Loucy (cell line): ENCODE results near the gene COMMD1.
"Not testable (repeated sequence)": the region's sequence is repeated elsewhere in the genome, so short reads cannot be mapped to it uniquely, and the experiment has no call there.

Source experiments
- EZH2phosphoT487 ChIP-seq: fragments of 200-600 bp; IDR thresholded peaks from 2 replicates; pipeline ENCODE4 v1.6.1; 2018; ENCODE audit warnings: antibody characterized with exemption, mild to moderate bottlenecking, moderate library complexity, borderline replicate concordance
- TF ChIP-seq, protein P1 (sequence below): fragments of 200-600 bp; sonication (generic); conservative IDR thresholded peaks from 2 replicates; pipeline ENCODE4 v1.5.1; 2014; ENCODE audit warnings: mild to moderate bottlenecking, antibody characterized with exemption, low read length

DNA sequence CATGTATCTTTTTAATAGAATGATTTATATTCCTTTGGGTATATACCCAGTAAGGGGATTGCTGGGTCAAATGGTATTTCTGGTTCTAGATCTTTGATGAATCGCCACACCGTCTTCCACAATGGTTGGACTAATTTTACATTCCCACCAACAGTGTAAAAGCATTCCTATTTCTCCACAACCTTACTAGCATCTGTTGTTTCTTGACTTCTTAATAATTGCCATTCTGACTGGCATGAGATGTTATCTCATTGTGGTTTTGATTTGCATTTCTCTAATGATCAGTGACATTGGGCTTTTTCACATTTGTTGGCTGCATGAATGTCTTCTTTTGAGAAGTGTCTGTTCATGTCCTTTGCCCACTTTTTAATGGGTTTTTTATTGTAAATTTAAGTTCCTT, 220.8 kb downstream of the COMMD1 start:
- TF ChIP-seq, protein P1, sequence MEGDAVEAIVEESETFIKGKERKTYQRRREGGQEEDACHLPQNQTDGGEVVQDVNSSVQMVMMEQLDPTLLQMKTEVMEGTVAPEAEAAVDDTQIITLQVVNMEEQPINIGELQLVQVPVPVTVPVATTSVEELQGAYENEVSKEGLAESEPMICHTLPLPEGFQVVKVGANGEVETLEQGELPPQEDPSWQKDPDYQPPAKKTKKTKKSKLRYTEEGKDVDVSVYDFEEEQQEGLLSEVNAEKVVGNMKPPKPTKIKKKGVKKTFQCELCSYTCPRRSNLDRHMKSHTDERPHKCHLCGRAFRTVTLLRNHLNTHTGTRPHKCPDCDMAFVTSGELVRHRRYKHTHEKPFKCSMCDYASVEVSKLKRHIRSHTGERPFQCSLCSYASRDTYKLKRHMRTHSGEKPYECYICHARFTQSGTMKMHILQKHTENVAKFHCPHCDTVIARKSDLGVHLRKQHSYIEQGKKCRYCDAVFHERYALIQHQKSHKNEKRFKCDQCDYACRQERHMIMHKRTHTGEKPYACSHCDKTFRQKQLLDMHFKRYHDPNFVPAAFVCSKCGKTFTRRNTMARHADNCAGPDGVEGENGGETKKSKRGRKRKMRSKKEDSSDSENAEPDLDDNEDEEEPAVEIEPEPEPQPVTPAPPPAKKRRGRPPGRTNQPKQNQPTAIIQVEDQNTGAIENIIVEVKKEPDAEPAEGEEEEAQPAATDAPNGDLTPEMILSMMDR: not testable (repeated sequence)
- not testable (repeated sequence) for TF ChIP-seq EZH2phosphoT487
